GM20431 (cell line): Measurements from ENCODE around the gene ZCCHC17.
"Not testable (repeated sequence)": the region's sequence is repeated elsewhere in the genome, so short reads cannot be mapped to it uniquely, and the experiment has no call there.

Source experiments
- in situ Hi-C: fragments of 300-500 bp; cut with MseI, MboI; formaldehyde crosslinking; loops from one replicate; pipeline ENCODE4 v1.15.0; 2020; ENCODE audit warnings: low sequenced_read_pairs; ENCODE audit not compliant: unreplicated experiment

Gene ZCCHC17

GRCh38 chr1:31296486-31297276 lies at the start of gene ZCCHC17, which contains the start of gene SNRNP40:
Gene ZCCHC17 (plus strand): TSS chr1:31297032. CDS start chr1:31310099, 13,067 bp downstream.
Gene SNRNP40 (minus strand): TSS chr1:31296788. CDS start chr1:31296751, 37 bp downstream.
- in situ Hi-C loops, result no loop called here

DNA sequence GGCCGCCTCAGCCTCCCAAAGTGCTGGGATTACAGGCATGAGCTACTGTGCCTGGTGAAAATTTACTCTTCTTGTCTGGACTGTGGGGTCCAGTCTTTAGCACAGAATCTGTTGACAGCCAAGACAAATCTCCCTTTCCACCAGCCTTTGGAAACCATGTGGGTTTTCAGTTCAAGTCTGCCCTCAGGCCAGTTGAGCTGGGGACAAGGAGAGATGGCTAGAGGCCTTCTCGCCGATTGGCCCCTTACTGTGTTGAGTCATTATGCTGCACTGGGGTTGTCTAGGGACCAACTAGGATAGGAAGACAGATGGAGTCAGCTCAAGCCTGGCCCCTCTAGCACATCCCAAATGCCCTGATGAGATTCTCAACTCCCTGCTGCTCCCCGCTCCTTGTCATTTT lies 48.6 kb upstream of the ZCCHC17 start:
- in situ Hi-C loops, result no loop called here

- in situ Hi-C loops, result no loop called here
These were observed 47.0 kb upstream of the ZCCHC17 start for GRCh38 chr1:31249854-31250253.

- in situ Hi-C loops, result no loop called here
These were observed 39.6 kb upstream of the ZCCHC17 start for GRCh38 chr1:31257213-31257612.

DNA sequence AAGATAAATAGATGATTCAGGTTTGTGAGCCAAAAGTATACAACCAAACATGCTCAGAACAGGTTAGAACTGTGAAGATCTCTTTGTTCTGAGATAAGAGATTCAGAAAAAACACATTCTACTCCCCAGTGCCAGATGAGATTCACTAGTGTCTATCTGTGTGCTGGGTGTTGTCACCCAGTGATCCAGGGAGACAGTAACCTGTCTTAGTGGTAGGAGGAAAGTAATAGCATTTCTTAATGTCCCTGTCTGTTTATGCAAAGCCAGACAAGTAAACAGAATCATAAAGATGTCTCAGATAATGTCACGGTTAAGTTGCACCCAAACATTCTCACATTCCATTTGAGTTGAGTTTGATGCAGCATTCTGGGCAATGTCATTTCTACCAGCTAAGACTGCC lies 38.3 kb upstream of the ZCCHC17 start:
- in situ Hi-C loops, result no loop called here

GRCh38 chr1:31259746-31260145 lies 37.1 kb upstream of the ZCCHC17 start:
- in situ Hi-C loops, result no loop called here

- in situ Hi-C loops, result no loop called here
These were observed 34.9 kb upstream of the ZCCHC17 start for GRCh38 chr1:31261916-31262315.

DNA sequence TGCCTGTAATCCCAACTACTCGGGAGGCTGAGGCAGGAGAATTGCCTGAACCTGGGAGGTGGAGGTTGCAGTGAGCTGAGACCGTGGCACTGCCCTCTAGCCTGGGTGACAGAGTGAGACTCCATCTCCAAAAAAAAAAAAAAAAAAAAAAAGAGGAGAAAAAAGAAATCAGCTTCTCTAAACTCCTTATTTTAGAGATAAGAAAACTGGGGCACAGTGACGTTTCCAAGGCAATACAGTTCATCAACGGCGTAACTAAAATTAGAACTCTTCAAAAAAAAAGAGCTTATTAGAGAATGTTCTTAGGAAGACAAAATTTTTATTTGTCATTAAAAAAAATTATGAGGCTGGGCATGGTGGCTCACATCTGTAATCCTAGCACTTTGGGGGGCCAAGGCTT lies 34.4 kb upstream of the ZCCHC17 start:
- in situ Hi-C loops, result not testable (repeated sequence)

DNA sequence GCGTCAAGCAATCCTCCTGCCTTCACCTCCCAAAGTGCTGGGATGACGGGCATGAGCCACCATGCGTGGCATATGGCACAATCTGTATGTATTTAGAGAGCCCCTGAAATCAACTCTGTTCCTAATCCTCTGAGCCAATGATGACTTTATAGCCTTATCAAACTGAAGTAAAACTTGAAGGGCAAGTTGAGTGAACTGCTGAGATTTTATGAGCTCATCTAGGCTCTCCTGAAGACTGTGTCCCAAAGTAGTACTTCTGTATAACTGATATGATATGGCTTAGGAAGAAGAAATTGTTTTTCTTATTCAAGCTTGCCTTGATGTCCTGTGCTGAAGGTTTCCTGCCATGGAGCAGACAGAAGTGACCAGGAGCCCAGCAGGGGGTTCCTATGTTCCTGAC lies 33.4 kb upstream of the ZCCHC17 start:
- in situ Hi-C loops, result no loop called here

DNA sequence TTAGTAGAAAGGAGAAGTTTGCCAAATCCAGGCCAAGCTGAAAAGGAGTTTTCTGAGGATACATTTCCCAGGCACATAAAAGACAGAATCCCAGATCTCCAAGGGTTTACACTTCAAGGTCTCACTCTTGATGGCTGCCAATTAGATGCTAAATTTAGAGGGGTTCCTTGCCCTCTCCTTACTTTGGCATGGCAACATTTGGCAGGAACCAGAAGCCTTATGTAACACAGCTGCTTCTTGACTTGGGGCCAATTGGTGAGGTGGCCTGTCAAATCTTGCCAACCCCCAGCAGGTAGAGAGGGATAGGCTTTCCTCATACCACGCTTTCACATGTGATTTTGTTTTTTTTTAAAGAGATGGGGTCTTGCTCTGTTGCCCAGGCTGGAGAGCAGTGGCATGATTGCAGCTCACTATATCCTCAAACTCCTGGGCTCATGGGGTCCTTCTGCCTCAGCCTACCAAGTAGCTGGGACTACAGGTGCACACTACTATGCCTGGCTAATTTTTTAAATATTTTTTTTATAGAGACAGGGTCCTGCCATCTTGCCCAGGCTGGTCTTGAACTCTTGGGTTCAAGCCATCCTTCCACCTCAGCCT lies 31.9 kb upstream of the ZCCHC17 start:
- in situ Hi-C loops, result no loop called here

- in situ Hi-C loops, result no loop called here
These were observed 30.3 kb upstream of the ZCCHC17 start for GRCh38 chr1:31266547-31266946.

DNA sequence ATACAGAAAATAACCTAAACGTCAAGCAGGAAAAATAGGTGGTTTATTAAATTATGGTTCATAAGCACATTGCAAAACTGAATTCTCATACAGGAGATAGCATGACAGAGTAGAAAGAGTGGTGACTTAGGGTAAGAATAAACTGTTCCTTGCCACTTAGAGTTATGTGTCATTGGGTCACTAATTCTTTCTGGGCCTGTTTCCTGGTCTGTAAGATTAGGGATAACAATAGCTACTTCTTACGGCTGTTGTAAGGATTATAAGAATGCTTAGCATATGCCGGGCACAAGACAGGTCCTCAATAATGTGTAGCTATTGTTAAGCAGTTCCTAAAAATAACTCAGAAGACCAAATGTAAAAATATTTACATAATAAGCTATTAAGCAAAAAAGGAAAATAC lies 24.5 kb upstream of the ZCCHC17 start:
- in situ Hi-C loops, result no loop called here

DNA sequence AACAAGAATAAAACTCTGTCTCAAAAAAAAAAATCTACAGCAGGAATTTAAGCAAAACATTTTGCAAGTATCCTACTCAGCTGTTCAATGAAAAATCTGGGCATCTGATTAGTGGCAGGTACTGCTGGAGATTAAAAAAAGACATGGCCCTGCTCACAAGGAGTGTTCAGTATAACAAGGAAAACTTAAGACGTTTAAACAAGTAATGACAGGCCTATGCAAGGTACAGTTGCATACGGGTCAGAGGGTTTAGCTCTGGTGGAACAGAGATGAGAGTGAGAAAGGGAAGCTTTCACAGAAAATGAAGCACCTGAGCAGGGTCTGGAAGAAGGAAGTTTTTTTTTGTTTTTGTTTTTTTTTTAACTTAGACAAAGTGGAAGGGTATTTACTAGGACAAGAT lies 23.2 kb upstream of the ZCCHC17 start:
- in situ Hi-C loops, result no loop called here

GRCh38 chr1:31282426-31282825 lies 14.4 kb upstream of the ZCCHC17 start:
- in situ Hi-C loops, result not testable (repeated sequence)

DNA sequence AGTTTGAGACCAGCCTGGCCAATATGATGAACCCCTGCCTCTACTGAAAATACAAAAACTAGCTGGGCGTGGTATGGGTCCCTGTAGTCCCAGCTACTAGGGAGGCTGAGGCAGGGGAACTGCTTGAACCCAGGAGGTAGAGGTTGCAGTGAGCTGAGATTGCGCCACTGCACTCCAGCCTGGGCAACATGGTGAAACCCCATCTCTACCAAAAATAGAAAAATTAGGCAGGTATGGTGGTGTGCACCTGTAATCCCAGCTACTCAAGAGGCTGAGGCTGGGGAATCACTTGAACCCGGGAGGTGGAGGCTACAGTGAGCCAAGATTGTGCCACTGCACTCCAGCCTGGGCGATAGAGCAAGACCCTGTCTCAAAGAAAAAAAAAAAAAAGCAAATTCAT lies 9.0 kb upstream of the ZCCHC17 start:
- in situ Hi-C loops, result not testable (repeated sequence)

- in situ Hi-C loops, result no loop called here
These were observed 7.8 kb upstream of the ZCCHC17 start for GRCh38 chr1:31289021-31289420.

GRCh38 chr1:31295874-31296485 lies 852 bp upstream of the ZCCHC17 start:
- in situ Hi-C loops, result no loop called here

GRCh38 chr1:31297277-31298247 lies 730 bp downstream of the ZCCHC17 start:
- in situ Hi-C loops, result no loop called here

DNA sequence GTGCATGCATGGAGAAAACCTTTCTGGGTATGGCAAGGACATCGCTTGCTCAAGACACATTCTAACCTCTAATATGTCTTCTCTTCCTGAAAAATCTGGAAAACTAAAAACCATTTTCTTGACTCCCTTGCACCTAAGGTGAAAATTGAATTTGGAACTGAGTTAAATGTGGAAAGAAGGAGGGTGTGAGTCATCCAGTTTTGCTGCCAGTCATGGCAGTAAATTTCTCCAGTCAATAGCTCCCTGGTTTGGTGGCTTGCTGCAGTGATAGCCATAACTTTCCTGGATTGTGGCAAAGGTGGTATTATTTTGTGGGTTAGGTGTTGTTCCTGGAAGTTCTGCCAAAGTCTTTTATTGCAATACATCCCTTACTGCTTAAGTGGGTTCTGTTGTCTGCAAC lies 2.5 kb downstream of the ZCCHC17 start:
- in situ Hi-C loops, result no loop called here

- in situ Hi-C loops, result no loop called here
These were observed 3.4 kb downstream of the ZCCHC17 start for GRCh38 chr1:31300193-31300592.
